Epithelial cell of proximal tubule (primary cell): ENCODE measurements around the gene PDE3A. TPM values are rescaled to one million over a fixed set of nuclear protein-coding genes. Genes with fewer than 3 reads are reported as not detected.
"Not testable (repeated sequence)": the region's sequence is repeated elsewhere in the genome, so short reads cannot be mapped to it uniquely, and the experiment has no call there.

ENCODE experiments used
- DNase-seq: peaks from one replicate; pipeline ENCODE4 v3.0.0-alpha.2; 2011; ENCODE audit warnings: low read depth
- H3K4me3 ChIP-seq: 2 replicates; pipeline ENCODE4 v1.5.1; 2011; ENCODE audit warnings: low read depth, mild to moderate bottlenecking, low read length
- total RNA-seq: library from RNA; depleted of rRNA; stranded (reverse); fragments of >200 nt; gene quantifications from 2 replicates; pipeline ENCODE4 v1.2.3, GENCODE V29; 2015
- TF ChIP-seq, protein P1 (sequence below): conservative IDR thresholded peaks from 2 replicates; pipeline ENCODE4 v1.5.1; 2012; ENCODE audit warnings: low read depth, mild to moderate bottlenecking, low read length

Gene PDE3A
- total RNA-seq, 1 donor from 2014 or later = 1.6 TPM

DNA sequence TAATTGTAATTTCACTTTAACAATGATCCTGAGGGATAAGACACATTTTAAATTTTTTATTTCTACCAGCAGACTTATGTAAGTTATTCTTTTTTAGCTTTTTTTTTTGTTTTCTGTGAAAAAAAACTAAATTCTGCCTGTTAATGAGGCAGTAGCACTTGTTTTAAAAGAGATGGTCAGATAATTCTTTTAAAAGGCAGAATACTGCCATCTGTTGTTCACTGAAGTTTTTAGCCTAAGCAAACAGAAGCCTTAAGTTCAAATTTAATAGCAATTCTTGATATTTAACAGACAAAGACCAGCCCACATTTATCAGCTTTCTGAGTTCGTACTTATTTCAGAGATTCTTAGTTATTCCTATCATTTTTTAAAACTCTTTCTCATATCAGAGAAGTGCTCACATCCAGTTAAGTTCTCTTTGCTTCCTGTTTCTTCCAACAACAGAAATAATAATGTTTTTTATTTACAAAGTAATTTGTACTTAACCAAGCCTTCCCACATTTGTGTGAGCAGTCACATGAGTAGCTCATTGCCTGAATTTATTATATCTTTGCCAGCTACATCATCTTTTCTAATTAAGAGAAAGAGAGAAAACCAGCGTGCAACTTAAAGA, 233.4 kb downstream of the PDE3A start:
- no peak overlapping the region for H3K4me3 ChIP-seq
- TF ChIP-seq, protein P1, sequence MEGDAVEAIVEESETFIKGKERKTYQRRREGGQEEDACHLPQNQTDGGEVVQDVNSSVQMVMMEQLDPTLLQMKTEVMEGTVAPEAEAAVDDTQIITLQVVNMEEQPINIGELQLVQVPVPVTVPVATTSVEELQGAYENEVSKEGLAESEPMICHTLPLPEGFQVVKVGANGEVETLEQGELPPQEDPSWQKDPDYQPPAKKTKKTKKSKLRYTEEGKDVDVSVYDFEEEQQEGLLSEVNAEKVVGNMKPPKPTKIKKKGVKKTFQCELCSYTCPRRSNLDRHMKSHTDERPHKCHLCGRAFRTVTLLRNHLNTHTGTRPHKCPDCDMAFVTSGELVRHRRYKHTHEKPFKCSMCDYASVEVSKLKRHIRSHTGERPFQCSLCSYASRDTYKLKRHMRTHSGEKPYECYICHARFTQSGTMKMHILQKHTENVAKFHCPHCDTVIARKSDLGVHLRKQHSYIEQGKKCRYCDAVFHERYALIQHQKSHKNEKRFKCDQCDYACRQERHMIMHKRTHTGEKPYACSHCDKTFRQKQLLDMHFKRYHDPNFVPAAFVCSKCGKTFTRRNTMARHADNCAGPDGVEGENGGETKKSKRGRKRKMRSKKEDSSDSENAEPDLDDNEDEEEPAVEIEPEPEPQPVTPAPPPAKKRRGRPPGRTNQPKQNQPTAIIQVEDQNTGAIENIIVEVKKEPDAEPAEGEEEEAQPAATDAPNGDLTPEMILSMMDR = peak; percentile 59
- DNase-seq = no peak

DNA sequence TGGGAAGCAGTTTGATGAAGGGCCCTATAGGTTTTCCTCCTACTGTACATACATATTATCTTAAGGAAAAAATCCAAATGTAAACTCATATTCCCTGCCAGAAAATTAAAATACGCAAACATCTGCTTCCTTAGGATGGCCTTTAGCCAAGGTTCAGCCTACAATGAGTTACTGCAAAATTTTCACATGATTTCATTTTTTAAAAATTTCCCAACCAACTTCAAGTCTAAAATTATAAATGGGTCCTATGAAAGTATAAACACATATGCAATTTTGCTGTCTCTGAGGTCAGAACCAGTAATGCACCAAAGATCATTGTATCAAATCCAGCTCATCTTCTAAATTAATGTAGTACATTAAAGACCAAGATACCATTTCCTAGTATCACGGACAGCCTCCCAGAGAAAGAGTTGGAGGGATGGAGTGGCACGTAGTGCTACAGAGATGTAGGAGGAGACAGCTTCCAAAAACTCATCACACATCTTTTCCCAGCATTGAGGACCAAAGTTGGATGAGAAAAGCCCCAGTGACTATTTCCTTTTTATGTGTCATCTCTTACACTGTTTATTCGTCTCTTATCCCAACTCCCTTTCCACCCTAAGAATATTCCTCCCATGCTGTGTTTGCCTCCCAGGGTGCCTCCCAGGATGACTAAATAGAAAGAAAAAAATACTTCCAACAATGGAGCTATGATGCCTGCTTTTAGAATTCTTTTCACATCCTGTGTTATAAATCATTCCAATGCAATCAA, 234.5 kb downstream of the PDE3A start:
- H3K4me3 ChIP-seq = no peak overlapping the region
- DNase-seq = no peak
- TF ChIP-seq, protein P1 = no peak

DNA sequence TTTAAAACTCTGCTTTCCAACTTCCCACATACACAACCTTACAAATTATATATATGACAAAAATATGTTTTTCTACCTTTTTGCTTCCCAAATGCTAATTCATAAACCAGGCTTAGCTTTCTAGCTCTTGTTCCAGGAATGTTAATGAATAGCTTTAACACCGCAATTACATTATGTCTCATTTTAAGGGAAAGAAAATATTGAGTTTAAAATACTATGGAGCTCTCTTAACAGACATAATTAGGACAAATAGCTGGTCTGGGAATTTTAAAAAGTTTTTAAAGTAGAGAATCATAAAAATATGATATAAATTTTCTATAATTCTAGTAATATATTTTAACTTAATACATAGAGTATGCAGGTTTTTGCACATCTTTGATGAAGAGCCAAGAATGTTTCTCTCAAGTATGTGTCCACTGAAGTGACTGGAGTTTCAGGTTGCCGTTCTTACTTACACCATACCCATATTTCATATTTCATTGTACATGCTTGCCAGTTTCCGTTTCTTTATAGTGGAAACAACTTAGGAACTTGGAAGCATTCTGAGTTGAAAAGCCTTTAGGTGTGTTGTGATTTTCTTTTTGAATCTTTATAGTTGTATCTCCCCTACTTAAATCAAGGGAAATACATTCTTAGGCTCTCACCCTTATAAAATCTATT, 236.2 kb downstream of the PDE3A start:
- TF ChIP-seq, protein P1 = no peak
- no peak overlapping the region for H3K4me3 ChIP-seq
- no peak for DNase-seq

DNA sequence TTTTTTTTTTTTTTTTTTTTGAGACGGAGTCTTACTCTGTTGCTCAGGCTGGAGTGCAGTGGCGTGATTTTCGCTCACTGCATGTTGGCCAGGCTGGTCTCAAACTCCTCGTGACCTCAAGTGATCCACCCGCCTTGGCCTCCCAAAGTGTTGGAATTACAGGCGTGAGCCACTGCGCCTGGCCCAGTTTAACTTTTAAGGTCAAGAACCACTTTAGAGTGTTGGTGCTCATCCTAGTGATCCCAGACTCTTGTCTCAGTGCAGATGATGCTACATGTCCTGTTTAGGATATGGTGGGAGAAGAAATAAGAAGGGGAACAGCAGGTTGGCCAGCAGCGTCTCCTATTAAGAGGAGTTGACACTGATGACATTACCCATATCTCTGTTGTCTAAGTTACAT, 246.7 kb downstream of the PDE3A start:
- DNase-seq = not testable (repeated sequence)

DNA sequence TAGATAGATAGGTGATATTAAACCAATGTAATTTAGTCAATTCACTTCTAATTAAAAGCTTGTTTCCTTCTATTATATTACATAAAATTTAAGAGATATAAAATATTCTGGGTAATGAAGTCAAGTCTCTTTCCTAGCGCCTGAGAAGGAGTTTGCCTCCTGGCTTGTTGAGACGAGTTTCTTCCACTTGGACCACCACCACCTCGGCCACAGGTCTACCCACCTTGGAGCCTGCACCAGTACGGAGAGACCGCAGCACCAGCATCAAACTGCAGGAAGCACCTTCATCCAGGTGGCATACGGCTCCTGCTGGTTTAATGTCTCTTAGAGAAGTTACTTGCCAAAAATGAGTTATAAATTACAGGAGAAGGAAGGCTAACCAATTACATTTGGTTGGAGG, 247.8 kb downstream of the PDE3A start:
- no peak overlapping the region for H3K4me3 ChIP-seq
- DNase-seq = no peak
- TF ChIP-seq, protein P1 = no peak

More for the DNA sequence above, 246.7 kb downstream of the PDE3A start:
- H3K4me3 ChIP-seq = not testable (repeated sequence)

DNA sequence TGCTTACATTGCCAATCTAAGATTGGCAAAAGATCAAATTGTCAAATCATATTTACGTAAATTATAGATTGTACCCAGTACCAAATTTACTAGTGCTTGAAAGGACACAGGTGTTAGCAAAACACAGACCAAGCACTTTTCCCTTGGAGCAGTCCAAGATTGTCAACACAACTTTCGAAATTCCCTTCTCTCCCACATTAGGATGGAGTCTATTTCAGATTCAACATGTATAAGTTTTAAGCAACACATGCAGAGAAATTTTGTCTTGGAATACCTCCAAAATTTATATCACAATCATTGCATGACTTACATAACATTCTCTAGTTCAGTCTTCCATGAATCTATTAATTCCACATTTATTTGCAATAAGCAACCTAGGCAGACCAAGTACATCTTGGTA, 251.9 kb downstream of the PDE3A start:
- no peak for DNase-seq
- TF ChIP-seq, protein P1 = no peak
- H3K4me3 ChIP-seq = no peak overlapping the region

DNA sequence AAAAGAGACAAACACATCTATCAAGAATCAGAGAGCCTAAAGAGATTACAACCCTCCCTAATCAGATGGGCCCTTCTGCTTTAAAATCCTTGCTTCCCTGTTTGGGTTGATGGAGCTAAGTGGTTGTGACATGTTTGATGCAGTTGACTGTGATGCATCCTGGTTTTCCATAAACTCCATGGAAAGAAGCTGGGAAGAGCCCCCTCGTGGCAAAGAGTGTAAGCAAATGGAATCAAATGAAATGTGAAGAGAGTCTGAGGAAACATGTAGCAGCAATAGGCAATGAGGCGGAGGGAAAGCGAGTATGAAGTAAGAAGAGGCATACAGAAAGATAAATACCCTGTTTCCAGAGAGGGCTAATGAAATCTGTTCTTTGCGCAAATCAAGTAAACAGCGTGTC, 256.4 kb downstream of the PDE3A start:
- DNase-seq = no peak
- no peak overlapping the region for H3K4me3 ChIP-seq
- TF ChIP-seq, protein P1 = peak; percentile 69
